Astrocyte of the cerebellum (primary cell): ENCODE results near the gene SGIP1.

Experiments used
- DNase-seq: peaks from one replicate; pipeline ENCODE4 v3.0.0-alpha.2; 2011; ENCODE audit warnings: low read depth
- H3K4me3 ChIP-seq: 2 replicates; pipeline ENCODE4 v1.5.1; 2011; ENCODE audit warnings: mild to moderate bottlenecking, low read depth, low read length, moderate library complexity
- CTCF ChIP-seq: IDR thresholded peaks from 2 replicates; pipeline ENCODE4 v1.5.1; 2012; ENCODE audit warnings: low read length, low read depth, moderate library complexity, mild to moderate bottlenecking; ENCODE audit errors: missing control alignments
- in situ Hi-C: cut with HindIII; loops from 2 replicates; pipeline ENCODE4 v1.10.0; 2017; ENCODE audit warnings: low sequenced_read_pairs

The SGIP1 gene

GRCh38 chr1:66535061-66535460 lies 1.1 kb downstream of the SGIP1 start:
- no peak for TF ChIP-seq CTCF
- no peak overlapping the region for H3K4me3 ChIP-seq
- in situ Hi-C loops = no loop called here
- no peak for DNase-seq

GRCh38 chr1:66535853-66536252 lies 1.9 kb downstream of the SGIP1 start:
- DNase-seq = no peak
- TF ChIP-seq CTCF = no peak
- in situ Hi-C loops = no loop called here
- no peak overlapping the region for H3K4me3 ChIP-seq

- in situ Hi-C loops = no loop called here
- H3K4me3 ChIP-seq = no peak overlapping the region
- TF ChIP-seq CTCF = no peak
- no peak for DNase-seq
Observed at GRCh38 chr1:66537718-66538117, 3.8 kb downstream of the SGIP1 start.

- DNase-seq = no peak
- no peak overlapping the region for H3K4me3 ChIP-seq
- in situ Hi-C loops = no loop called here
- no peak for TF ChIP-seq CTCF
Observed at GRCh38 chr1:66539491-66539890, 5.5 kb downstream of the SGIP1 start.

- in situ Hi-C loops = no loop called here
- DNase-seq = peak; percentile 31
- no peak for TF ChIP-seq CTCF
Observed at GRCh38 chr1:66540434-66541032, 6.6 kb downstream of the SGIP1 start.

GRCh38 chr1:66542314-66542713 lies 8.4 kb downstream of the SGIP1 start:
- TF ChIP-seq CTCF = no peak
- in situ Hi-C loops = no loop called here
- no peak for DNase-seq
- H3K4me3 ChIP-seq = no peak overlapping the region

More at GRCh38 chr1:66540434-66541032, 6.6 kb downstream of the SGIP1 start:
- no peak overlapping the region for H3K4me3 ChIP-seq
